ENCODE results near the gene SUPT4H1.
A peak's percentile ranks its signal among the peaks of the same experiment; 100 is the strongest.

The SUPT4H1 gene

GRCh38 chr17:58332778-58333735, 18.9 kb downstream of the SUPT4H1 start:
- no peak for DNase-seq (ENCODE audit: low read depth)
- H3K4me3 ChIP-seq (ENCODE audit: low read depth, low read length), result no peak overlapping the region

GRCh38 chr17:58331815-58332777, 19.9 kb downstream of the SUPT4H1 start:
- no peak for DNase-seq (ENCODE audit: low read depth)

GRCh38 chr17:58330997-58331814, 20.8 kb downstream of the SUPT4H1 start:
- H3K4me3 ChIP-seq (ENCODE audit: low read depth, low read length), result no peak overlapping the region
- no peak for DNase-seq (ENCODE audit: low read depth)

More at GRCh38 chr17:58331815-58332777, 19.9 kb downstream of the SUPT4H1 start:
- no peak overlapping the region for H3K4me3 ChIP-seq (ENCODE audit: low read depth, low read length)

GRCh38 chr17:58330538-58330996, 21.4 kb downstream of the SUPT4H1 start:
- no peak for DNase-seq (ENCODE audit: low read depth)
- H3K4me3 ChIP-seq (ENCODE audit: low read depth, low read length), result no peak overlapping the region

GRCh38 chr17:58329810-58330537, 22.0 kb downstream of the SUPT4H1 start:
- H3K4me3 ChIP-seq (ENCODE audit: low read depth, low read length), result no peak overlapping the region
- DNase-seq (ENCODE audit: low read depth), result no peak

GRCh38 chr17:58329035-58329809, 22.8 kb downstream of the SUPT4H1 start:
- H3K4me3 ChIP-seq (ENCODE audit: low read depth, low read length), result peak overlapping the region; percentile 9
- no peak for DNase-seq (ENCODE audit: low read depth)

- H3K4me3 ChIP-seq (ENCODE audit: low read depth, low read length), result peak within 1 kb of the TSS; percentile 9
- DNase-seq (ENCODE audit: low read depth), result no peak
Measured at GRCh38 chr17:58328195-58329034, 23.6 kb downstream of the SUPT4H1 start, which contains the start of gene TSPOAP1. TSS of gene TSPOAP1 (minus strand) at chr17:58328795. CDS start at chr17:58327920, 875 bp downstream.

- H3K4me3 ChIP-seq (ENCODE audit: low read depth, low read length), result no peak overlapping the region
- DNase-seq (ENCODE audit: low read depth), result no peak
Measured at GRCh38 chr17:58327363-58328194, 24.4 kb downstream of the SUPT4H1 start.

- DNase-seq (ENCODE audit: low read depth), result no peak
- H3K4me3 ChIP-seq (ENCODE audit: low read depth, low read length), result no peak overlapping the region
Measured at GRCh38 chr17:58326609-58327362, 25.2 kb downstream of the SUPT4H1 start.

- no peak overlapping the region for H3K4me3 ChIP-seq (ENCODE audit: low read depth, low read length)
- DNase-seq (ENCODE audit: low read depth), result no peak
Measured at GRCh38 chr17:58325976-58326468, 26.0 kb downstream of the SUPT4H1 start.

- no peak overlapping the region for H3K4me3 ChIP-seq (ENCODE audit: low read depth, low read length)
- DNase-seq (ENCODE audit: low read depth), result no peak
Measured at GRCh38 chr17:58325289-58325726, 26.7 kb downstream of the SUPT4H1 start.

GRCh38 chr17:58324409-58325288, 27.4 kb downstream of the SUPT4H1 start:
- no peak for DNase-seq (ENCODE audit: low read depth)
- peak overlapping the region; percentile 52 for H3K4me3 ChIP-seq (ENCODE audit: low read depth, low read length)

GRCh38 chr17:58324056-58324408, 28.0 kb downstream of the SUPT4H1 start:
- DNase-seq (ENCODE audit: low read depth), result no peak
- peak overlapping the region; percentile 52 for H3K4me3 ChIP-seq (ENCODE audit: low read depth, low read length)

GRCh38 chr17:58323366-58324055, 28.5 kb downstream of the SUPT4H1 start:
- no peak for DNase-seq (ENCODE audit: low read depth)
- H3K4me3 ChIP-seq (ENCODE audit: low read depth, low read length), result no peak overlapping the region
